SK-N-SH treated with all-trans-retinoic acid at 6 μM for 48 hours (cell line): ENCODE results near the gene COL4A5.

ENCODE experiments used
- ATAC-seq: fragments of 200-7000 bp; cut with Tn5 transposase; 3 replicates; pipeline ENCODE4 v1.9.1; 2020; ENCODE audit warnings: mild to moderate bottlenecking, moderate library complexity
- ARNTL ChIP-seq: fragments of 450-650 bp; formaldehyde crosslinking; IDR thresholded peaks from 2 replicates; pipeline ENCODE4 v1.5.0; 2020; ENCODE audit warnings: low read depth, mild to moderate bottlenecking, moderate library complexity, borderline replicate concordance
- BACH2 ChIP-seq: fragments of 250-450 bp; sonication (Bioruptor Pico); IDR thresholded peaks from 2 replicates; pipeline ENCODE4 v1.9.0; 2021; ENCODE audit warnings: mild to moderate bottlenecking, borderline replicate concordance
- CREB5 ChIP-seq: fragments of 250-450 bp; sonication (Bioruptor Pico); IDR thresholded peaks from 2 replicates; pipeline ENCODE4 v1.5.1; 2020; ENCODE audit warnings: low read depth, mild to moderate bottlenecking, moderate library complexity
- CSDC2 ChIP-seq: fragments of 250-450 bp; sonication (Bioruptor Pico); IDR thresholded peaks from 2 replicates; pipeline ENCODE4 v1.5.0; 2020; ENCODE audit warnings: mild to moderate bottlenecking, moderate library complexity
- CSRNP3 ChIP-seq: fragments of 250-450 bp; sonication (Bioruptor Pico); IDR thresholded peaks from 2 replicates; pipeline ENCODE4 v1.5.1; 2021; ENCODE audit warnings: mild to moderate bottlenecking, moderate library complexity
- GLIS3 ChIP-seq: fragments of 250-450 bp; sonication (Bioruptor Pico); IDR thresholded peaks from 2 replicates; pipeline ENCODE4 v1.5.0; 2020; ENCODE audit warnings: mild to moderate bottlenecking, moderate library complexity
- ISL1 ChIP-seq: fragments of 250-450 bp; sonication (Bioruptor Pico); IDR thresholded peaks from 2 replicates; pipeline ENCODE4 v2.1.2; 2022; ENCODE audit warnings: mild to moderate bottlenecking, moderate library complexity
- OSR1 ChIP-seq: fragments of 250-450 bp; sonication (Bioruptor Pico); IDR thresholded peaks from 2 replicates; pipeline ENCODE4 v1.8.0; 2022; ENCODE audit warnings: moderate library complexity, mild to moderate bottlenecking, inconsistent platforms
- POU6F1 ChIP-seq: fragments of 250-450 bp; sonication (Bioruptor Pico); IDR thresholded peaks from 2 replicates; pipeline ENCODE4 v1.8.0; 2021; ENCODE audit warnings: low read depth, mild to moderate bottlenecking, moderate library complexity, borderline replicate concordance
- PPARA ChIP-seq: fragments of 250-450 bp; sonication (Bioruptor Pico); IDR thresholded peaks from 2 replicates; pipeline ENCODE4 v1.5.0; 2020; ENCODE audit warnings: mild to moderate bottlenecking, borderline replicate concordance
- RARB ChIP-seq: fragments of 250-450 bp; sonication (Bioruptor Pico); IDR thresholded peaks from 2 replicates; pipeline ENCODE4 v1.8.0; 2021; ENCODE audit warnings: mild to moderate bottlenecking, moderate library complexity
- SNAI2 ChIP-seq: fragments of 250-450 bp; sonication (Bioruptor Pico); IDR thresholded peaks from 2 replicates; pipeline ENCODE4 v1.5.0; 2020; ENCODE audit warnings: mild to moderate bottlenecking, moderate library complexity
- TOX ChIP-seq: fragments of 250-450 bp; sonication (Bioruptor Pico); IDR thresholded peaks from 2 replicates; pipeline ENCODE4 v1.8.0; 2021; ENCODE audit warnings: mild to moderate bottlenecking, moderate library complexity, borderline replicate concordance
- TSHZ2 ChIP-seq: fragments of 250-450 bp; sonication (Bioruptor Pico); IDR thresholded peaks from 2 replicates; pipeline ENCODE4 v1.5.0; 2020; ENCODE audit warnings: mild to moderate bottlenecking, moderate library complexity
- ZC3H10 ChIP-seq: fragments of 250-450 bp; sonication (Bioruptor Pico); IDR thresholded peaks from 2 replicates; pipeline ENCODE4 v1.5.1; 2021; ENCODE audit warnings: mild to moderate bottlenecking, moderate library complexity
- ZFP30 ChIP-seq: fragments of 450-650 bp; formaldehyde crosslinking; IDR thresholded peaks from 2 replicates; pipeline ENCODE4 v1.5.0; 2022; ENCODE audit warnings: mild to moderate bottlenecking, moderate library complexity
- ZNF565 ChIP-seq: fragments of 450-650 bp; formaldehyde crosslinking; conservative IDR thresholded peaks from 2 replicates; pipeline ENCODE4 v1.5.0; 2020; ENCODE audit warnings: low read depth, mild to moderate bottlenecking, moderate library complexity
- ZNF70 ChIP-seq: fragments of 450-650 bp; formaldehyde crosslinking; IDR thresholded peaks from 2 replicates; pipeline ENCODE4 v1.5.0; 2020; ENCODE audit warnings: mild to moderate bottlenecking, moderate library complexity
- TF ChIP-seq, protein P1 (sequence below): fragments of 250-450 bp; sonication (Bioruptor Pico); IDR thresholded peaks from 2 replicates; pipeline ENCODE4 v1.8.0; 2020; ENCODE audit warnings: mild to moderate bottlenecking, moderate library complexity, borderline replicate concordance

Gene COL4A5

DNA sequence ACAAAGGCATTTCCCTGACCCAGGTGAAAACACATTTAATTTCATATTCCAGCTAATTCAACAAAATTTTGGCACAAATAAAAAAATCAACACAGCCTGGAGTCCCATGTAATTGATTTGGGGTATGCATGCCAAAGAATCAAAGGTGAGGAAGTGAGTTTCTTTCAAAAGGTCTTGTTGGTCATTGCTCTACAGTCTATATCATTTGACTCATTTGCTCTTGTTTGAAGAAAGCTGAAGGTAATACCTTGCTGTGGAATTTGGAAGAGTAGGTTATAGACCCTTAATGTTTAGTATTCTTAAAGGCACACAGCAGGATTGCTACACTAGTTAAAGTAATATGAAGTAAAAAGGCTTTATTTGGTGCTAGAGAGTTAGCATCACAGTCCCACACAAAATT lies 26.9 kb upstream of the COL4A5 start:
- TF ChIP-seq CSRNP3 (CRISPR knock-in tag) (no peak), RARB (CRISPR knock-in tag) (no peak), BACH2 (no peak), OSR1 (CRISPR knock-in tag) (no peak), ZFP30 (no peak), TOX (no peak), ZNF70 (CRISPR knock-in tag) (no peak), PPARA (CRISPR knock-in tag) (no peak), CSDC2 (CRISPR knock-in tag) (no peak), ARNTL (CRISPR knock-in tag) (no peak), ZC3H10 (CRISPR knock-in tag) (no peak), ZNF565 (CRISPR knock-in tag) (no peak), SNAI2 (CRISPR knock-in tag) (no peak)
- TF ChIP-seq, protein P1, sequence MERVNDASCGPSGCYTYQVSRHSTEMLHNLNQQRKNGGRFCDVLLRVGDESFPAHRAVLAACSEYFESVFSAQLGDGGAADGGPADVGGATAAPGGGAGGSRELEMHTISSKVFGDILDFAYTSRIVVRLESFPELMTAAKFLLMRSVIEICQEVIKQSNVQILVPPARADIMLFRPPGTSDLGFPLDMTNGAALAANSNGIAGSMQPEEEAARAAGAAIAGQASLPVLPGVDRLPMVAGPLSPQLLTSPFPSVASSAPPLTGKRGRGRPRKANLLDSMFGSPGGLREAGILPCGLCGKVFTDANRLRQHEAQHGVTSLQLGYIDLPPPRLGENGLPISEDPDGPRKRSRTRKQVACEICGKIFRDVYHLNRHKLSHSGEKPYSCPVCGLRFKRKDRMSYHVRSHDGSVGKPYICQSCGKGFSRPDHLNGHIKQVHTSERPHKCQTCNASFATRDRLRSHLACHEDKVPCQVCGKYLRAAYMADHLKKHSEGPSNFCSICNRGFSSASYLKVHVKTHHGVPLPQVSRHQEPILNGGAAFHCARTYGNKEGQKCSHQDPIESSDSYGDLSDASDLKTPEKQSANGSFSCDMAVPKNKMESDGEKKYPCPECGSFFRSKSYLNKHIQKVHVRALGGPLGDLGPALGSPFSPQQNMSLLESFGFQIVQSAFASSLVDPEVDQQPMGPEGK (CRISPR knock-in tag), result no peak

GRCh38 chrX:108415146-108415545 lies 24.5 kb upstream of the COL4A5 start:
- ATAC-seq, result no peak
- TF ChIP-seq ZFP30, result no peak
- TF ChIP-seq CSRNP3 (CRISPR knock-in tag), result no peak
- TF ChIP-seq CSDC2 (CRISPR knock-in tag), result no peak
- no peak for TF ChIP-seq SNAI2 (CRISPR knock-in tag)
- TF ChIP-seq, all 23 proteins: peak for 0

More for the DNA sequence above, 26.9 kb upstream of the COL4A5 start:
- ATAC-seq, result no peak

DNA sequence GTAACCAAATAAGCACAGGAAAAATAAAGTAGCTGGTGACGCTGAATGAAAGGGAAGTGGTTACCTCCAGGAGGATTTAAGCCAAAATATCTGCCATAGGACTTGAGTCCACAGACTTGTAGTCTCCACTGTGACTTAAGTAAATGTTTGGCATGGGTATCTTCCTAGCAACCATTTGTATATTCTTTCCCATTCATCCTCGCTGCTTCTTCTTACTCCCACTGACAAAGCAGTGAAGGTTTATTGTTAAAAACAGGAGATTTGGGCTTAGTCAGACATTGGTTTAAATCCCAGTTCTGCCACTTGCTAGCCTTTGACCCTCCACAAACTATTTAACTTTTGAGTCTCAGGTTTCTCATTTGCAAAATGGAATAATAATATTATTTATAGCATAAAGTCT lies 23.7 kb upstream of the COL4A5 start:
- no peak for ATAC-seq
- TF ChIP-seq CREB5 (CRISPR knock-in tag) (no peak), ISL1 (CRISPR knock-in tag) (no peak), TOX (no peak), TSHZ2 (CRISPR knock-in tag) (no peak), SNAI2 (CRISPR knock-in tag) (no peak), PPARA (CRISPR knock-in tag) (no peak), ZNF565 (CRISPR knock-in tag) (no peak), BACH2 (no peak), GLIS3 (CRISPR knock-in tag) (no peak), POU6F1 (CRISPR knock-in tag) (no peak), ARNTL (CRISPR knock-in tag) (no peak)
- TF ChIP-seq, protein P1 (CRISPR knock-in tag), result no peak
